ENCODE data around the gene IGLL1.
"Not testable (repeated sequence)": the region's sequence is repeated elsewhere in the genome, so short reads cannot be mapped to it uniquely, and the experiment has no call there.

Gene IGLL1

GRCh38 chr22:23573106-23573505, 7.0 kb downstream of the IGLL1 start:
- DNase-seq (ENCODE audit: low read depth, low spot score); H3K27ac ChIP-seq (ENCODE audit: low read length); H3K9me3 ChIP-seq (ENCODE audit: control insufficient read depth, insufficient read depth, low read length); H3K27me3 ChIP-seq (ENCODE audit: control insufficient read depth, insufficient read depth, low read length); H3K4me1 ChIP-seq (ENCODE audit: control insufficient read depth, insufficient read depth, low read length); H3K36me3 ChIP-seq (ENCODE audit: control insufficient read depth, insufficient read depth, low read length); H3K4me3 ChIP-seq (ENCODE audit: low read length): not testable (repeated sequence)
- no CpG with 5 or more reads among the region's 13 CpGs for WGBS (ENCODE audit: insufficient coverage, insufficient read length)

GRCh38 chr22:23571486-23571885, 8.6 kb downstream of the IGLL1 start:
- Histone ChIP-seq H3K36me3 (ENCODE audit: control insufficient read depth, insufficient read depth, low read length) (no peaks in the 10 kb centered on the region), H3K4me1 (ENCODE audit: control insufficient read depth, insufficient read depth, low read length) (peaks cover 4% of the 10 kb centered on the region; the same call in 1 of the 2 replicates), H3K27ac (ENCODE audit: low read length) (no peak overlapping the region), H3K9me3 (ENCODE audit: control insufficient read depth, insufficient read depth, low read length) (no peaks in the 10 kb centered on the region), H3K4me3 (ENCODE audit: low read length) (no peak overlapping the region), H3K27me3 (ENCODE audit: control insufficient read depth, insufficient read depth, low read length) (peaks cover 2% of the 10 kb centered on the region; the same call in 1 of the 2 replicates)
- no peak for DNase-seq (ENCODE audit: low read depth, low spot score)
- WGBS (ENCODE audit: insufficient coverage, insufficient read length) = no CpG with 5 or more reads among the region's 4 CpGs

GRCh38 chr22:23570681-23571080, 9.4 kb downstream of the IGLL1 start:
- peaks cover 4% of the 10 kb centered on the region; the same call in 1 of the 2 replicates for H3K4me1 ChIP-seq (ENCODE audit: control insufficient read depth, insufficient read depth, low read length)
- whole genome bisulfite sequencing (ENCODE audit: insufficient coverage, insufficient read length) = no CpG with 5 or more reads among the region's 8 CpGs
- H3K27me3 ChIP-seq (ENCODE audit: control insufficient read depth, insufficient read depth, low read length) = peaks cover 4% of the 10 kb centered on the region; the same call in 1 of the 2 replicates
- no peaks in the 10 kb centered on the region for H3K36me3 ChIP-seq (ENCODE audit: control insufficient read depth, insufficient read depth, low read length)
- no peak overlapping the region for H3K27ac ChIP-seq (ENCODE audit: low read length)
- no peaks in the 10 kb centered on the region for H3K9me3 ChIP-seq (ENCODE audit: control insufficient read depth, insufficient read depth, low read length)
- DNase-seq (ENCODE audit: low read depth, low spot score) = no peak
- H3K4me3 ChIP-seq (ENCODE audit: low read length) = no peak overlapping the region

DNA sequence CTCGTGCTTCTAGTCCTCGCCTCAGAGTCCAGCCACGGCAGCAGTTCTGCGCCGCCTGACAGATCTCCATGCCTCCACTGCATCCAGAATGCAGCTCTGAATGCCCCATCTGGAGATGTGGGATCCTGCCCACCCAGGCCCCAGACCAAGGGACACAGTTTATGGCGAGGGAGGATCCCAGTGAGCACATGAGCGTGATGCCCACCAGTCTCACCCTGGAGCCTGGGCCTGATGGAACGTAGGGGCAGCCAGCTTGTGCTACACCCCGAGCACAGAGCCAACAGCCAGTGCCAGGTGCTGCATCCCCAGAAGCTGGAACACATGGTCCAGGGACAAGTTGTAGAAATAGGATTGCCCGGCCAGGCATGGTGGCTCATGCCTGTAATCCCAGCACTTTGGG, 10.4 kb downstream of the IGLL1 start:
- DNase-seq (ENCODE audit: low read depth, low spot score) = no peak
- Histone ChIP-seq H3K4me3 (ENCODE audit: low read length) (no peak overlapping the region), H3K27me3 (ENCODE audit: control insufficient read depth, insufficient read depth, low read length) (peaks cover 5% of the 10 kb centered on the region; the same call in 1 of the 2 replicates), H3K4me1 (ENCODE audit: control insufficient read depth, insufficient read depth, low read length) (peaks cover 6% of the 10 kb centered on the region; the same call in 1 of the 2 replicates), H3K9me3 (ENCODE audit: control insufficient read depth, insufficient read depth, low read length) (no peaks in the 10 kb centered on the region), H3K36me3 (ENCODE audit: control insufficient read depth, insufficient read depth, low read length) (no peaks in the 10 kb centered on the region), H3K27ac (ENCODE audit: low read length) (no peak overlapping the region)
- no CpG with 5 or more reads among the region's 10 CpGs for WGBS (ENCODE audit: insufficient coverage, insufficient read length)

DNA sequence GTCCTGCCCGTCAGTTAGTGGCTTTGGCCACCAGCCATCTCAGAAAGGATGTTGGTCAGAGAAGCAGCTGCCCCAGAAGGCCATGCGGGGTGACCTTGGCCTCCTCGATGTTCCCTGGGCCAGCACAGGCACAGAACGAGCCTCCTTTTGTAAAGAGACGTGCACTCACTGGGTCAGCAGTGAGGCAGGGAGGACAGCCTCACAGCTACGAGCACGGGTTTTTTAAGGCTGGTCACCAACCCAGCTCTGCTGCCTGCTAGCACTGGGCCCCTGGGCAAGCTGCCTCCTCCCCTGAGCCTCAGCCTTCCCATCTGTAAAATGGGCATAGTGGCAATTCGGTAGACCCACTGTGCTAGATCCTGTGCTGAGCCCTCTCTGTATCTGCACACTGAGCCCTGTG, 10.8 kb downstream of the IGLL1 start:
- Histone ChIP-seq H3K4me3 (ENCODE audit: low read length) (no peak overlapping the region), H3K4me1 (ENCODE audit: control insufficient read depth, insufficient read depth, low read length) (peaks cover 6% of the 10 kb centered on the region; the same call in 1 of the 2 replicates), H3K9me3 (ENCODE audit: control insufficient read depth, insufficient read depth, low read length) (no peaks in the 10 kb centered on the region), H3K36me3 (ENCODE audit: control insufficient read depth, insufficient read depth, low read length) (no peaks in the 10 kb centered on the region), H3K27ac (ENCODE audit: low read length) (no peak overlapping the region), H3K27me3 (ENCODE audit: control insufficient read depth, insufficient read depth, low read length) (peaks cover 5% of the 10 kb centered on the region; the same call in 1 of the 2 replicates)
- no peak for DNase-seq (ENCODE audit: low read depth, low spot score)
- WGBS (ENCODE audit: insufficient coverage, insufficient read length) = no CpG with 5 or more reads among the region's 8 CpGs

- DNase-seq (ENCODE audit: low read depth, low spot score) = no peak
- Histone ChIP-seq H3K27ac (ENCODE audit: low read length) (no peak overlapping the region), H3K9me3 (ENCODE audit: control insufficient read depth, insufficient read depth, low read length) (no peaks in the 10 kb centered on the region), H3K4me1 (ENCODE audit: control insufficient read depth, insufficient read depth, low read length) (peaks cover 6% of the 10 kb centered on the region; the same call in 1 of the 2 replicates), H3K4me3 (ENCODE audit: low read length) (peak overlapping the region; percentile 31; the same call in 1 of the 2 replicates), H3K36me3 (ENCODE audit: control insufficient read depth, insufficient read depth, low read length) (no peaks in the 10 kb centered on the region), H3K27me3 (ENCODE audit: control insufficient read depth, insufficient read depth, low read length) (peaks cover 5% of the 10 kb centered on the region; the same call in 1 of the 2 replicates)
- WGBS (ENCODE audit: insufficient coverage, insufficient read length) = no CpG with 5 or more reads among the region's 37 CpGs
Observed at GRCh38 chr22:23566705-23567475, 13.2 kb downstream of the IGLL1 start.

- peaks cover 5% of the 10 kb centered on the region; the same call in 1 of the 2 replicates for H3K27me3 ChIP-seq (ENCODE audit: control insufficient read depth, insufficient read depth, low read length)
- H3K27ac ChIP-seq (ENCODE audit: low read length) = no peak overlapping the region
- H3K36me3 ChIP-seq (ENCODE audit: control insufficient read depth, insufficient read depth, low read length) = no peaks in the 10 kb centered on the region
- DNase-seq (ENCODE audit: low read depth, low spot score) = no peak
- peaks cover 6% of the 10 kb centered on the region; the same call in 1 of the 2 replicates for H3K4me1 ChIP-seq (ENCODE audit: control insufficient read depth, insufficient read depth, low read length)
- no peaks in the 10 kb centered on the region for H3K9me3 ChIP-seq (ENCODE audit: control insufficient read depth, insufficient read depth, low read length)
- H3K4me3 ChIP-seq (ENCODE audit: low read length) = peak overlapping the region; percentile 31; the same call in 1 of the 2 replicates
- no CpG with 5 or more reads among the region's 73 CpGs for WGBS (ENCODE audit: insufficient coverage, insufficient read length)
Observed at GRCh38 chr22:23565915-23566704, 14.0 kb downstream of the IGLL1 start.

- peaks cover 6% of the 10 kb centered on the region; the same call in 1 of the 2 replicates for H3K4me1 ChIP-seq (ENCODE audit: control insufficient read depth, insufficient read depth, low read length)
- H3K27ac ChIP-seq (ENCODE audit: low read length) = no peak overlapping the region
- no CpG with 5 or more reads among the region's 11 CpGs for WGBS (ENCODE audit: insufficient coverage, insufficient read length)
- H3K9me3 ChIP-seq (ENCODE audit: control insufficient read depth, insufficient read depth, low read length) = no peaks in the 10 kb centered on the region
- peaks cover 5% of the 10 kb centered on the region; the same call in 1 of the 2 replicates for H3K27me3 ChIP-seq (ENCODE audit: control insufficient read depth, insufficient read depth, low read length)
- DNase-seq (ENCODE audit: low read depth, low spot score) = no peak
- H3K4me3 ChIP-seq (ENCODE audit: low read length) = no peak overlapping the region; the same call in 1 of the 2 replicates
- H3K36me3 ChIP-seq (ENCODE audit: control insufficient read depth, insufficient read depth, low read length) = no peaks in the 10 kb centered on the region
Observed at GRCh38 chr22:23565305-23565914, 14.7 kb downstream of the IGLL1 start.

DNA sequence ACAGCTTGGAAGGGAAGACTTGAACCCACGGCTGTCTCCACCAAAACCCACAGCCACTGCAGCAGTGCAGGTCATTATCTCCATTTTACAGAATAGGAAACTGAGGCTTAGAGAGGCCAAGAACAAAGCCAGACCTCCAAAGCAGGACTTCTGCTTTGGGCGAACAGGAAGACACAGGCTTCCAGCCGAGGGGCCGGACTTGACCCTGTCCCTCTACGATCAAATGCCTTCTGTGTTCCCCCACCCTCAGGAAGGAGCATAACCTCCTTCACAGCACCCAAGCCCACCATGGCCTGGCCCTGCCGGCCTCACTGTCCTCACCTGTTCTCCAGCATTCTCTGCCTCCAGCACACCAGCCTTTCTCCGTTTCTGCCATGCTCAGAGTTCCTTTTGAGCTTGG, 15.8 kb downstream of the IGLL1 start:
- Histone ChIP-seq H3K27ac (ENCODE audit: low read length) (no peak overlapping the region), H3K4me1 (ENCODE audit: control insufficient read depth, insufficient read depth, low read length) (peaks cover 6% of the 10 kb centered on the region; the same call in 1 of the 2 replicates), H3K27me3 (ENCODE audit: control insufficient read depth, insufficient read depth, low read length) (peaks cover 5% of the 10 kb centered on the region; the same call in 1 of the 2 replicates), H3K36me3 (ENCODE audit: control insufficient read depth, insufficient read depth, low read length) (no peaks in the 10 kb centered on the region), H3K4me3 (ENCODE audit: low read length) (no peak overlapping the region), H3K9me3 (ENCODE audit: control insufficient read depth, insufficient read depth, low read length) (no peaks in the 10 kb centered on the region)
- WGBS (ENCODE audit: insufficient coverage, insufficient read length) = no CpG with 5 or more reads among the region's 7 CpGs
- no peak for DNase-seq (ENCODE audit: low read depth, low spot score)

DNA sequence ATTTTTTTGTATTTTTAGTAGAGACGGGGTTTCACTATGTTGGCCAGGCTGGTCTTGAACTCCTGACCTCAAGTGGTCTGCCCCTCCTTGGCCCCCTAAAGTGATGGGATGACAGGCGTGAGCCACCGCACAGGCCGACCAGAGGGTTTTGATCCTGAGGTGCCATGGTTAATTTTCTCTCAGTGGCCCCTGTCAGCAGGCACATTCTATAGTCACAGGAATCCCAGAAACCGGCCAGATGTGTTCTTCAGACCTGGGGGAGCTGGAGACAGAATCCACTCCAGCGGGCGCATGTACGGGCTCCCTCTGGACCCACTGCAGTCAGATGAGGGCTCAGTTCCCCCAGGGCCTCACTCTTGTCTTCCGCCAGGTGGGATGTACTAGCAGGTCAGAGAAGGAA, 17.0 kb downstream of the IGLL1 start:
- Histone ChIP-seq H3K27me3 (ENCODE audit: control insufficient read depth, insufficient read depth, low read length) (peaks cover 5% of the 10 kb centered on the region; the same call in 1 of the 2 replicates), H3K4me3 (ENCODE audit: low read length) (no peak overlapping the region), H3K27ac (ENCODE audit: low read length) (no peak overlapping the region), H3K4me1 (ENCODE audit: control insufficient read depth, insufficient read depth, low read length) (peaks cover 6% of the 10 kb centered on the region; the same call in 1 of the 2 replicates), H3K9me3 (ENCODE audit: control insufficient read depth, insufficient read depth, low read length) (no peaks in the 10 kb centered on the region), H3K36me3 (ENCODE audit: control insufficient read depth, insufficient read depth, low read length) (no peaks in the 10 kb centered on the region)
- WGBS (ENCODE audit: insufficient coverage, insufficient read length) = no CpG with 5 or more reads among the region's 9 CpGs
- DNase-seq (ENCODE audit: low read depth, low spot score) = no peak
